Esophagus muscularis mucosa (tissue), 4 donors: ENCODE data around the gene FMO2. TPM values are rescaled to one million over a fixed set of nuclear protein-coding genes. Genes with fewer than 3 reads are reported as not detected.

Experiments used
- DNase-seq: peaks from one replicate; pipeline ENCODE4 v3.0.0-alpha.2; 2017; ENCODE audit errors: extremely low spot score
- H3K27ac ChIP-seq, 4 donors: fragments of 200-600 bp; sonication (generic); replicated peaks in 1 of 4; 1 replicate in 3 of 4; 2 replicates in 1 of 4; pipeline ENCODE4 v1.5.1; 2016 to 2019; ENCODE audit warnings: mild to moderate bottlenecking in 1 of 4
- H3K27me3 ChIP-seq, 4 donors: fragments of 200-600 bp; sonication (generic); one replicate each; pipeline versions ENCODE4 v1.5.1 to v1.6.0; 2016 to 2019
- H3K36me3 ChIP-seq, 4 donors: fragments of 200-600 bp; sonication (generic); one replicate each; pipeline ENCODE4 v1.5.1; 2016 to 2019
- H3K4me1 ChIP-seq, 4 donors: fragments of 200-600 bp; sonication (generic); one replicate each; pipeline ENCODE4 v1.5.1; 2016 to 2019
- H3K4me3 ChIP-seq, 4 donors: fragments of 200-600 bp; sonication (generic); 1 replicate in 2 of 4; 2 replicates in 2 of 4; pipeline ENCODE4 v1.5.1; 2016 to 2019; ENCODE audit warnings: mild to moderate bottlenecking in 4 of 4, moderate library complexity in 1 of 4
- H3K9me3 ChIP-seq, 4 donors: fragments of 200-600 bp; sonication (generic); 1 replicate in 3 of 4; 2 replicates in 1 of 4; pipeline ENCODE4 v1.5.1; 2016 to 2019
- CTCF ChIP-seq, 3 experiments: fragments of 200-600 bp in 2 of 3; fragments of 450-650 bp in 1 of 3; sonication (generic) in 2 of 3; IDR thresholded peaks; one replicate each; pipeline ENCODE4 v1.5.1; 2017 to 2019; ENCODE audit warnings: antibody characterized with exemption in 3 of 3, mild to moderate bottlenecking in 2 of 3, moderate library complexity in 1 of 3
- EP300 ChIP-seq: sonication (generic); formaldehyde crosslinking; IDR thresholded peaks from one replicate; pipeline ENCODE4 v1.6.1; 2017; ENCODE audit warnings: antibody characterized with exemption
- POLR2A ChIP-seq: fragments of 450-650 bp; IDR thresholded peaks from one replicate; pipeline ENCODE4 v1.6.1; 2017; ENCODE audit warnings: antibody characterized with exemption, moderate library complexity, mild to moderate bottlenecking, low read depth
- POLR2AphosphoS5 ChIP-seq, 2 donors: sonication (generic); formaldehyde crosslinking; IDR thresholded peaks; one replicate each; pipeline ENCODE4 v1.6.1; 2017; ENCODE audit warnings: antibody characterized with exemption in 2 of 2
- WGBS: methylation state at CpG from one replicate; pipeline ENCODE4 v1.1.5; 2018; 5-methylcytosine and 5-hydroxymethylcytosine counted together
- intact Hi-C: fragments of 100-400 bp; cut with DNase I; formaldehyde crosslinking; loops from one replicate; pipeline ENCODE4 v1.15.1; 2023
- total RNA-seq, 4 donors: library from RNA; depleted of rRNA; stranded (reverse); fragments of >200 nt; gene quantifications; one replicate each; pipeline versions ENCODE4 v1.1.0 to v1.2.1, GENCODE V29; 2016

The FMO2 gene
- total RNA-seq, 4 donors from 2014 or later, result 41.1 to 69.4 (median 56.2) TPM

- Histone ChIP-seq H3K27me3 (no peaks in the 10 kb centered on the region), H3K36me3 (peaks cover 0 to 58% (median 7%) of the 10 kb centered on the region in 4 donors), H3K4me1 (peaks cover 0 to 6% (median 0%) of the 10 kb centered on the region in 4 donors), H3K9me3 (no peaks in the 10 kb centered on the region), H3K4me3 (no peak overlapping the region), H3K27ac (no peak overlapping the region)
- TF ChIP-seq EP300 (no peak), POLR2AphosphoS5 (IDR thresholded peaks at IDR 0.05) (no peak), POLR2A (no peak), CTCF (IDR thresholded peaks at IDR 0.05) (no peak)
- intact Hi-C loops, result no loop called here
- DNase-seq, result no peak
- 72% methylated on average over 3 of the region's 3 CpGs for WGBS
Measured at GRCh38 chr1:171206204-171206977, 21.3 kb downstream of the FMO2 start.

- TF ChIP-seq EP300, result no peak
- TF ChIP-seq CTCF (IDR thresholded peaks at IDR 0.05), result no peak
- TF ChIP-seq POLR2AphosphoS5 (IDR thresholded peaks at IDR 0.05), result peak in 1 of 2 donors; percentile 16
- no peak for TF ChIP-seq POLR2A
- intact Hi-C loops, result no loop called here
- Histone ChIP-seq H3K4me3 (no peak overlapping the region), H3K4me1 (peaks cover 0 to 6% (median 0%) of the 10 kb centered on the region in 4 donors), H3K9me3 (no peaks in the 10 kb centered on the region), H3K27me3 (no peaks in the 10 kb centered on the region), H3K36me3 (peaks cover 0 to 52% (median 7%) of the 10 kb centered on the region in 4 donors), H3K27ac (no peak overlapping the region)
- WGBS, result 91% methylated on average over 1 of the region's 1 CpG
- no peak for DNase-seq
Measured at GRCh38 chr1:171206978-171207355, 21.9 kb downstream of the FMO2 start.

GRCh38 chr1:171207377-171207776 lies 22.3 kb downstream of the FMO2 start:
- WGBS, result 91% methylated on average over 2 of the region's 2 CpGs
- H3K4me1 ChIP-seq, result peaks cover 0 to 6% (median 0%) of the 10 kb centered on the region in 4 donors
- no peak overlapping the region for H3K4me3 ChIP-seq
- no peaks in the 10 kb centered on the region for H3K9me3 ChIP-seq
- H3K27me3 ChIP-seq, result no peaks in the 10 kb centered on the region
- intact Hi-C loops, result no loop called here
- no peak for TF ChIP-seq EP300
- DNase-seq, result no peak
- H3K27ac ChIP-seq, result no peak overlapping the region
- H3K36me3 ChIP-seq, result peaks cover 0 to 48% (median 7%) of the 10 kb centered on the region in 4 donors

GRCh38 chr1:171210355-171210754 lies 25.3 kb downstream of the FMO2 start:
- Histone ChIP-seq H3K27me3 (no peaks in the 10 kb centered on the region), H3K27ac (peak overlapping the region in 1 of 4 donors; percentile 16), H3K4me1 (peaks cover 0 to 6% (median 0%) of the 10 kb centered on the region in 4 donors), H3K36me3 (peaks cover 0 to 30% (median 3%) of the 10 kb centered on the region in 4 donors), H3K4me3 (no peak overlapping the region), H3K9me3 (no peaks in the 10 kb centered on the region)
- intact Hi-C loops, result no loop called here
- TF ChIP-seq POLR2A (no peak), POLR2AphosphoS5 (IDR thresholded peaks at IDR 0.05) (peak in 1 of 2 donors; percentile 45)
- no peak for DNase-seq
- WGBS, result 33% methylated on average over 1 of the region's 1 CpG

- intact Hi-C loops, result no loop called here
Measured at GRCh38 chr1:171212607-171213351, 27.7 kb downstream of the FMO2 start.

More at GRCh38 chr1:171212607-171213351, 27.7 kb downstream of the FMO2 start:
- no peak for DNase-seq
- Histone ChIP-seq H3K4me1 (peaks cover 0 to 6% (median 0%) of the 10 kb centered on the region in 4 donors), H3K4me3 (no peak overlapping the region), H3K9me3 (no peaks in the 10 kb centered on the region), H3K36me3 (peaks cover 0 to 8% (median 0%) of the 10 kb centered on the region in 4 donors), H3K27me3 (no peaks in the 10 kb centered on the region), H3K27ac (no peak overlapping the region)
- TF ChIP-seq POLR2AphosphoS5 (IDR thresholded peaks at IDR 0.05), result no peak
- TF ChIP-seq CTCF (IDR thresholded peaks at IDR 0.05), result no peak
- no peak for TF ChIP-seq POLR2A
- TF ChIP-seq EP300, result no peak
- 79% methylated on average over 3 of the region's 3 CpGs for WGBS
